Measurements from ENCODE around the gene CEP170B.

The CEP170B gene

GRCh38 chr14:104866451-104867370, 1.6 kb downstream of the CEP170B start:
- FAIRE-seq = no peak
- no peak for DNase-seq (ENCODE audit: extremely low spot score, insufficient read length, low read depth)

DNA sequence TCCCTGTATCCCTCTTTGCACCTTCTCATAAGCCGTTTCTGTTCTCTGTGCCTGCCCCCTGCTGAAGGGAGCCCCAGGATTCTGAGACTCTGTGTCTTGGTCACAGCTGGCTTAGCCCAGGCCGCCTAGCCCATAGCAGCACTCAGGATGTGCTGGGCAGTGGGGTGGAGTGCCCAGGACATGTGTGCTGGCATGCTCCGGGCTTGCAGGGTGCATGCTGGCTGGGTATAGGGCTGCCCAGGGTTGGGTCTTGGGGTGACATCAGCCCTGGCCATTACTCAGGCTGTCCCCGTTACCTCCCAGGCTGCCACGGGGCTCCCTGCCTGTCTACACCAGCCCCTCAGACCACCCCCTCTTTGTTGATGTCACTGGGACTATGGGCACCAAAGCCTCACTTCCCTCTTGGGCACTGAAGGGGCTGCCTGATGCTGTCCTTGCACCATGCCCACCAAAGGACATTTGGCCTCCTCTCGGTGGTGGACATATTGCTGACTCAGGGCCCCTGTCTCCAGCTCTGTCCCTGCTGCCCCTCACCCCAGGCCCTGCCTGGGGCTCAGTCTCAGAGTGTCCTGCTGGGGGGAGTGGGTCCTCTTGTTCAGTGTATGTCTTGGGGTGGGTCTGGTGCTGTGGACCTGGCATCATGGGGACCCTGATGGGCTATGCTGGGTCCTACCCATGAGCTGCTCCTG, 2.4 kb downstream of the CEP170B start:
- FAIRE-seq (no peak), DNase-seq (ENCODE audit: extremely low spot score, insufficient read length, low read depth) (no peak)

DNA sequence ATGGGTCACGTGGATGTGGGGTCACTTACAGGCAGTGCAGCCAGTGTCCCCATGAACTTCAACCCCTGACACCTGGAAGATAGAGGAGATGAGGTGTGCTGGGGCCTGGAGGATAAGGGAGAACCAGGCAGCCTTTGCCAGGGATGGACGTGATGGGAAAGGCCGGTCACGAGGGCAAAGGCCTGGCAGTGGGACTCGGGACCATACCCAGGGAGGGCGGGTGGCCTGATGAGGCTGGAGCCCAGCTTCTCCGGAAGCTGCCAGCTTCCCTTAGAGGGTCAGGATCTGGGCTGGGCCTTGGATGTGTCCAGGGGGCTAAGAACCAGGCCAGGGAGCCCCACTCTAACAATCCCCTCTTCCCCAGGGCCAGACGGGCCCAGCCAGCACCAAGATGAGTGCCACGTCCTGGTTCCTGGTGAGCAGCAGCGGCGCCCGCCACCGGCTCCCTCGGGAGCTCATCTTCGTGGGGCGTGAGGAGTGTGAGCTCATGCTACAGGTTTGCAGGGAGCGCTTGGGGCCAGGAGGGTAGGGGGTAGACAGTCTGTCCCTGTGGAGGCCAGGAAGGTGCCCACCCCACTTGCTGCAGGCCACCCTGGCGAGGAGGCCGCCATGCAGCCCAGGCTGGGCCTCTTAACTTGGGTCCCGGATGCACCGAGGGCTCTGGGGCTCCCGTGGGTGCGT, 3.1 kb downstream of the CEP170B start:
- FAIRE-seq = no peak
- DNase-seq (ENCODE audit: extremely low spot score, insufficient read length, low read depth) = no peak

GRCh38 chr14:104868811-104869572, 3.9 kb downstream of the CEP170B start:
- no peak for DNase-seq (ENCODE audit: extremely low spot score, insufficient read length, low read depth)
- FAIRE-seq = no peak

DNA sequence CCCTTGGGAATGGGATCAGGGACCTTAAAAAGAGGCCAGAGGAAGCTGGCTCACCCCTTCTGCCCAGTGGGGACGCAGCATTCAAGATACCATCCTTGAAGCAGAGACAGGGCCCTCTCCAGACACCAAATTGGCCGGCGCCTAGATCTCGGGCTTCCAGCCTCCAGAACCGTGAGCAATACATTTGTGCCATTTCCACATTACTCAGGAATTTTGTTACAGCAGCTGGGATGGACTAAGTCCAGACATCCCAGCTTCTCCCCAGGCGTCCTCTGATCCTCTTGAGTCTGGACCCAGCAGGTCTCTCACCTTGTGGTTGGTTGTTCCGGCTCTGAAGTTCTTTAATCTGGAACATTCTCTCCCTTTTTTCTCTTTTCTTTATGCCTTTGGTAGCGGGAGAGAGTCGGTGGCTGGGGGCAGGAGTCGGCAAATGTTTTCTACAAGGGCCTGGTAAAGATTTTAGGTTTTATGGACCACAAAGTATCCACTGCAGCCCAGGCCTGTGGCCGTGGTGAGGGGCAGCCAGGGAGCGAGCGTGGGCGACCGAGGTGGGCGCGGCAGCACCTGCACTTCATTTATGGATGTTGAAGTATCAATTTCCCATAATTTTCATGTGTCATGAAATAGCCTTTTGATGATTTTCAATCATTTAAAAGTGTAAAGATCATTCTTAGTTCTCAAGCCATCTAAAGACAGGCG, 4.8 kb downstream of the CEP170B start:
- no peak for DNase-seq (ENCODE audit: extremely low spot score, insufficient read length, low read depth)
- FAIRE-seq = no peak

DNA sequence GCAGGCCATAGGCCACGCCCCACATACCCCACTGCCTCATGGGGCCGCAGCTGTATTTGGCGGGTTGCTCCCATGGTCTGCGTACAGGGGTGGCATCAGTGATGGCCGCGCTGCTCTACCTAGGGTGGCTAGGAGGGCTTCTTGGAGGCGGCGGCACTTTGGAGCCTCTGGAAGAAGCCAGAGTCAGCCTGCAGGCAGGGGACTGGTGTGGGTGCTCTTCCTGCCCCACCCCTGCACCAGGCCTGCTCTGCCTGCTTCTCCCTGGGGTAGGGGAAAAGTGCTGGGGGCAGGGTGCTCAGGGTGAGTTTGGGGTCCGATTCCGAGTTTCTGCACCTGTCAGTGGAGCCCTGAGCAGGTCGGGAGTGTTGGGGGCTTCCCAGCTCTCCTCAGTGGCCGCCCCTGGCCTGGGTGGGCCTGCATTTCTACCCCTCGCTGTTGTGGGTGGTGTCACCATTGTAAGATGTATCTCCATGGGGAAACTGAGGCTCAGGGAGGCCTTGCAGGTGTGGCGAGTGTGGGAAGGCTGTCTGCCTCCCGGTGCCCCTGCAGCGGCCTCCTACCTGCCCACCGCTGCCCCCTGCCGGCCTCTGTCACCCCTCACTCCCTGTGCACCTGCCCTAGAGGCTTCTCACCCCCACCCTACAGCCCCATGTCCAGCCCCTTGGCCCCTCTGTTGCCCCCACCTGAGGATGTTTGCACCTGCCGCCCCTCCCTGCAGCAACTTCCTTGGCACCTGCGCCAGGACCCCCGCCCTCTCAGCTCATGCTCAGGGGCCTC, 5.5 kb downstream of the CEP170B start:
- DNase-seq (ENCODE audit: extremely low spot score, insufficient read length, low read depth) (no peak), FAIRE-seq (no peak)

DNA sequence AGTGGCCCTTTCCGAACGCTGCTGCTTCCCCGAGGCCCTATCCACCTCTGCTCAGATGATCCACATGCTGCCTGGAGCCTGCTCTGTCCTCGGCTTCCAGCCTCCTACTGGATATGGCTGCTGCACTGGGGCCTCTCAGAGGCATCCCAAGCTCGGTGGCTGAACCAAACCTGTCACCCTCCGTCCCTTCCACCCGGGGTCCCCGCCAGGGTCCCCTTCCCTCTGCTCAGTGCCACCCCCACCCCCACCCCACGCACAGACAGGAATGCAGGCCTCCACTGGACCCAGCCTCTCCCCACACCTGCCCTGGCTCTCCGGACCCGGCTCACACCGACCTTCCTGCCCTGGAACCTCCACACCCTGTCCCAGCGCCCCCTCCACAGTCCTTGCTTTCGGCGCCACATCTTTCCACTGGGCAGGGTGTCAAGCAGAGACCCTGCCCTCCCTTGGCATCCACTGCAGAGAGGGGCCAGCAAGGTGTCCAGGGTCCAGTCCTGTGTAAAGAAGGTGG, 6.1 kb downstream of the CEP170B start:
- FAIRE-seq = no peak
- DNase-seq (ENCODE audit: extremely low spot score, insufficient read length, low read depth) = no peak

GRCh38 chr14:104871656-104872468, 6.8 kb downstream of the CEP170B start:
- no peak for FAIRE-seq
- DNase-seq (ENCODE audit: extremely low spot score, insufficient read length, low read depth) = no peak

DNA sequence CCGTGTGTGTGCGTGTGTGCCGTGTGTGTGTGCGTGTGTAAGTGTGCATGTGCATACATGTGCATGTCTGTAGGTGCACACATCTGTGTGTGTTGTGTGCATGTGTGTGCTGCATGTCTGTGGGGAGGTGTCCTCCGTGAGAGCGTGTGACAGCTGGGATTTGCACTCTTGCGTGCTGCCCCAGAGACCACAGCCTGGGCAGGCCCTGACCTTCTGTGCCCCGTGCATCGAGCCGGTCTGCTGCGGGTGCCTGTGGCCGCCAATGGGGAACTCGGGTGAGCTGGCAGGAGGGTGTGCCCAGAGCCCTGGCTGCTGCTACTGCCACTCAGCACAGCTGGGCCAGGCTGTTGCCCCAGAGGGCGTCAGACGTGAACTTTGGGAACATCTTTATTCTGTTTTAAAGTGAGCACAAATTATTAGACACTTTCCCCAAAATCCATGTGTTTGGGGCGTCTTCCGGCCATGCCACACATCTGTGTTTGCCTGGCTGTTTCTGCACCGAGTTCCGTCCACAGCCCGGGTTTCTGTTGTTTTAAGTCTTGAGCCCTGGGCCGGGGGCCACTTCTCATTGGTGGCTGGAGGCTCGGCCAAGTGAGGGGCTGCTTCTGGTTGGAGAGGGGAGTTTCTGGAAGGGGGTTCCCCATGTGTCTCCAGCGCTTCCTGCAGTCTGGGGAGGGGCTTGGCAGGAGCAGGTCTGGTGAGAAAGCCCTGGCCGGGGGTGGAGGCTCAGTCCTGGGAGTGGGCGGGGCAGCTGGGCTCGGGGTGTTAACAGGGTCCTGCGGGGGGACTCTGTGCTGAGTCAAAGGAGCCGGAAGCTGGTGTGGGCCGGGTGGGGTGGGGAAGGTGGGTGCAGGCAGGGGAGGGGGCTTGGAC, 7.6 kb downstream of the CEP170B start:
- DNase-seq (ENCODE audit: extremely low spot score, insufficient read length, low read depth) = no peak
- FAIRE-seq = no peak

GRCh38 chr14:104873380-104874055, 8.4 kb downstream of the CEP170B start:
- DNase-seq (ENCODE audit: extremely low spot score, insufficient read length, low read depth) (no peak), FAIRE-seq (no peak)

DNA sequence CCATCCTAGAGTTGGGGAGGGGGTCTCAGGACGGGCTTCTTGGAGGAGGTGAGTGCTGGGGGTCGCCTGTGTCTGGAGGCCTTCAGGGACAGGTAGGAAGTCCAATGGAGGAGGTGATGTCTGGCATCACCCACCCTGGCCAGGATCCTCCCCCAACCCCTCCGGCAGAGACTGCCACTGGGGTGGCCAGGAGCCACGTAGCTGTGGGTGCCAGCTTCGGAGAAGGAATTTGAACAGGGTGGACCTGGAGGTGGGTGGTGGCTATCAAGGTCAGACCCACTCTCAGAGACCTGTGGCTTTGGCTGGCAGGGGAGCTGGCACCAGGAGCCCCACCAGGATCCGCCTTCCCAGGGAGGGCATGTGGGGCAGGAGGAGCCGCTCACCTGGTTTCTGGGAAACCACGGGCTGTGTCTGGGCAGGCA, 9.1 kb downstream of the CEP170B start:
- DNase-seq (ENCODE audit: extremely low spot score, insufficient read length, low read depth) (no peak), FAIRE-seq (no peak)

DNA sequence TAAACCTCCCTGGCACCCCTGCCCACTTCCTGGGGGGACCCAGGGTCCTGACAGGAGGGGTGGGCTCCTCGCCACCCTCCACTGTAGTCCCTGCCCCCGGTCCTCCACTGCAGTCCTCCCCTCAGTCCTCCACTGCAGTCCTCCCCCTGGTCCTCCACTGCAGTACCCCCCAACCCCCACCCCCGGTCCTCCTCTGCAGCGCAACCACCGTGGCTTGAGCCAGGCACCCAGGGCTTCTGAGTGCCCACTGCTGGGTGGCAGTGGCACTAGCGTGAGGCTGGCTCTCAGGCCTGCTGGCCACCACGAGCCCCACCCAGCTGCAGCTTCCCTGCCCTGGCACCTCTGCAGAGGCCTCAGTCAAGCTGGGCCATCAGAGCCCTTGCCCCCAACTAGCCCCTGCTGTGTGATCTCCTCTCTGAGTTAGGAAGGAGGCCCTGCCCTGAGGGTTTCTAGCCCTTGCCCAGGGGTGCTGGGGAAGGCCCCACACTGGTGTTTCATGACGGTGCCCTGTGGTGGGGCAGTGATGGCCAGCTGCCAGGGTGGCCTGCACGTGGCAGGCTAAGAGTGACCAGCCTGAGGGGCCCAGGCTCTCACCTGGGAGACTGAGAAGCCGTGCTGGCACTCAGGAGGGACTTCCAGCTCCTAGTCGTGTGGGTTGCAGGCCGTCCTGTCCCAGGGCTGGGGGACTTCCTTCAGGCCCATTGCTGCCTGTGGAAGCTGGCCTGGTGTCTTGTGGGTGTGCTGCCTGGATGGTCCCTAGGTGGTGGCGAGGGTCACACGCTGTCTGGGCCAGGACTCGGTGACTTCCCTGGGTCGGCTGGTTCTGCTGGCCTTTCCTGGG, 9.7 kb downstream of the CEP170B start:
- no peak for FAIRE-seq
- DNase-seq (ENCODE audit: extremely low spot score, insufficient read length, low read depth) = no peak

DNA sequence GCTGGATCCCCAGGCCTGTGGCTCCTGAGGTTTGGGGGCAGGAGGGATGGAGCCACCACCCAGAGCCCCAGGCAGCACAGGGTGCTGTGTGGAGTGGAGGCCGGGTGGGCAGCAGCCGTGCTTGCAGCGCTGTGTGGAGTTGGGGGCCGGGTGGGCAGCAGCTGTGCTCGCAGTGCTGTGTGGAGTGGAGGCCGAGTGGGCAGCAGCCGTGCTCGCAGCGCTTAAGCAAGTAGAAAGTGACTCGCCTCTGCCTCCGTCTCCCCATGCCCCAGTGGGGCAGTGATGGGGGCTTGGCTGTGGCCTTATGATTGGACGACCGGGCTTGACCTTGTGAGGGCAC, 10.3 kb downstream of the CEP170B start:
- DNase-seq (ENCODE audit: extremely low spot score, insufficient read length, low read depth) (no peak), FAIRE-seq (no peak)

GRCh38 chr14:104875811-104876210, 10.7 kb downstream of the CEP170B start:
- DNase-seq (ENCODE audit: extremely low spot score, insufficient read length, low read depth) (no peak), FAIRE-seq (no peak)

DNA sequence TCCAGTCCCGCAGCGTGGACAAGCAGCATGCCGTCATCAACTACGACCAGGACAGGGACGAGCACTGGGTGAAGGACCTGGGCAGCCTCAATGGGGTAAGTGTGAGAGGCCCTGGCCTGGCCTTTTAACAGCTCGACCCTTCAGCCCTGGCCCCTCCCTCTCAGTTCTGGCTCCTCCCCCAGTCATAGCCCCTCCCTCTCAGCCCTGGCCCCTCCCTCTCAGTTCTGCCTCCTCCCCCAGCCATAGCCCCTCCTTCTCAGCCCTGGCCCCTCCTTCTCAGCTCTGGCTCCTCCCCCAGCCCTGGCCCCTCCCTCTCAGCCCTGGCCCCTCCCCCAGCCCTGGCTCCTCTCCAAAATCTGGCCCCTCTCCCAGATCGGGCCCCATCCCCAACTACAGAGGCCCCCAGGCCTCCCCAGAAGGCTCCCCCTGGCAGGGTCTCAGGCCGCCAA, 11.2 kb downstream of the CEP170B start:
- FAIRE-seq = peak; percentile 63
- DNase-seq (ENCODE audit: extremely low spot score, insufficient read length, low read depth) = peak; percentile 55

Measured in GM18507 (cell line).